ENCODE data around the gene GRID2. TPM values are rescaled to one million over a fixed set of nuclear protein-coding genes. Genes with fewer than 3 reads are reported as not detected.

Gene GRID2
- polyA plus RNA-seq, 4 donors, result 3.0 to 6.6 (median 4.8) TPM

- DNase-seq (ENCODE audit: low read depth in 4 of 4, low spot score in 2 of 4), result no peak
Observed at GRCh38 chr4:93168053-93168452, 864.3 kb downstream of the GRID2 start.

GRCh38 chr4:93169966-93170365 lies 866.2 kb downstream of the GRID2 start:
- DNase-seq (ENCODE audit: low read depth in 4 of 4, low spot score in 2 of 4), result no peak

GRCh38 chr4:93174598-93174997 lies 870.8 kb downstream of the GRID2 start:
- no peak for DNase-seq (ENCODE audit: low read depth in 4 of 4, low spot score in 2 of 4)

GRCh38 chr4:93178279-93178678 lies 874.5 kb downstream of the GRID2 start:
- no peak for DNase-seq (ENCODE audit: low read depth in 4 of 4, low spot score in 2 of 4)

DNA sequence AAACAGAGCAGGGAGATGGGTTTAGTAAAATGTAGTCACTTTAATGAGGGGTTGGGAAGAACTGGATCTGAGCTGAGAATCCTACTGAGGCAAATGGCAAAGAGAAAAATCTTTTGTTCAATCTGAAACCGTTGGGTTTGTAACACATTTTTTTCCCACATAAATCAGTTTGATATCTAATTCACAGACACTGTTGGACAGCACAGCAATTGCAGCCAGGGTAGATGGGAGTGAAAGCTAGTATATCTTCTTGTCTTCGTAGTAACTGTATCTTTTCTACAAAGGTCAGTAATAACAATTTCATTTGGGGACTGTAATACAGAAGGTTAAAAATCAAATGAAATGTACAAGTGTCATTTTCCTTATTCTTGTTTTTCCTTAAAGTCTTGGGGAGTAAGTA lies 875.3 kb downstream of the GRID2 start:
- DNase-seq (ENCODE audit: low read depth in 4 of 4, low spot score in 2 of 4), result no peak

GRCh38 chr4:93182722-93183121 lies 879.0 kb downstream of the GRID2 start:
- DNase-seq (ENCODE audit: low read depth in 4 of 4, low spot score in 2 of 4), result no peak

DNA sequence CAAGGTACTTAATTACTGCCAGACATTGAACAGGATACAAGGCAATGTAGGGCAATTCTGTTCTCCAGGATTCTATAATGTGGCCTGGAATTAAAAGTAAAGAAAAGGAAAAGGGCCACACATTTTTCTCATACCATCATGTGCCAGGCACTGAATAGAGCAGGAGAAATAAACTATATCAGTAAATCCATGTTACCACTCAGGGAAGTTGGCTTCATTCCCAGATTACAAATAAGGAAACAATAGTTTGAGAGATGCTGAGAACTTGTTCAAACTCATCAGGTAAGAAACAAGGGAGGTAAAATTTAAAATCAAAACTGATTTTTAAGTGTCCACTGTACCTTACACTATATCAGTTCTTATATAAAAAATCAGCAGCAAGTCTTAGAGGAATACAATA lies 879.8 kb downstream of the GRID2 start:
- no peak for DNase-seq (ENCODE audit: low read depth in 4 of 4, low spot score in 2 of 4)

- DNase-seq (ENCODE audit: low read depth in 4 of 4, low spot score in 2 of 4), result peak in 2 of 4 donors; percentile 21 to 33
Observed at GRCh38 chr4:93184053-93184452, 880.3 kb downstream of the GRID2 start.

GRCh38 chr4:93186846-93187245 lies 883.1 kb downstream of the GRID2 start:
- no peak for DNase-seq (ENCODE audit: low read depth in 4 of 4, low spot score in 2 of 4)

- no peak for DNase-seq (ENCODE audit: low read depth in 4 of 4, low spot score in 2 of 4)
Observed at GRCh38 chr4:93187466-93187865, 883.7 kb downstream of the GRID2 start.

DNA sequence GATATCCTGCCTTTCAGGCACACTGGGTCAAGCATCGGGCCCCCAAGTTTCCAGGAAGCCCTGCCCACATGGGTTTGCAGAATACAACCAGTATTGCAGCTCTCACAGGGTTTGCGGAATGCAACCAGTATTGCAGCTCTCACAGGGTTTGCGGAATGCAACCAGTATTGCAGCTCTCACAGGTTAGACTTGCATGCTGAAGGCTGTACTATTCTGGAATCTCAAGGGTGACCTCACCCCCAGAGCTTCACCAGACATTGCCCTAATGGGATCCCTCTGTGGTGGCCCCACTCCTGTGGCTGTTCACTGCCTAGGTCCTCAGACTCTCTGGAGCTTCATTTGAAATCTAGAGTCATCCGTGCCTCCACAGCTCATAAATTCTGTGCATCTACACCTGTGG lies 884.1 kb downstream of the GRID2 start:
- DNase-seq (ENCODE audit: low read depth in 4 of 4, low spot score in 2 of 4), result no peak

GRCh38 chr4:93199492-93199891 lies 895.7 kb downstream of the GRID2 start:
- DNase-seq (ENCODE audit: low read depth in 4 of 4, low spot score in 2 of 4), result peak in 3 of 4 donors; percentile 15 to 31 (median 28)

DNA sequence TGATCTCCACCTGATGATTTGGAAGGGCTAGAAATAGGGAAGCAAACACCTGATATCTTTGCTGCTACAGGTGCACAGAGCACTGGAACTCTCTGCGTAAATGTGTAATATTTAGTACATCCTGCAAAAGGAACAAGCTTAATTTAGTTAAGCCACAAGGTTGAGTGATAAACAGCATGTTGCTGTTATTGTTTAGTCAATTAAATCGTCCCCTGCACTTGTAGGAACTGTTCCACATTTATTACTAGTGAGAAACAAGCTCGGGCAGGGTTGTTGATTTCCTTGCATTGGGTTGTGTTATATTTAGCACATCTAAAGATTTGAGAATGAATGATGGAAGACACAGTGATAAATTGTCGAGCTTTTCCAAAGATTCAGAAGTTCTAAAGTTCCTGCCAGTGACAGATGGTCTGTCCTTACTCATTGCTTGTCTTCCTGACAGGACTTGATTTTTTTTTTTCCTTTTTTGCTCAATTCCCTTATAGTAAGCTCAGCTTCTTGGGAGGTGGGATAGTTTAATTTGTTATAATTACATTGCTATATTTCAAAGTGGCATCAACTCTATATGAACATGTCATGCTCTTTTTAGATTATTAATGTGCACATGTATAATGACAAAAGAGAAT lies 897.8 kb downstream of the GRID2 start:
- DNase-seq (ENCODE audit: low read depth in 4 of 4, low spot score in 2 of 4), result no peak

- DNase-seq (ENCODE audit: low read depth in 4 of 4, low spot score in 2 of 4), result no peak
Observed at GRCh38 chr4:93203708-93204107, 899.9 kb downstream of the GRID2 start.

DNA sequence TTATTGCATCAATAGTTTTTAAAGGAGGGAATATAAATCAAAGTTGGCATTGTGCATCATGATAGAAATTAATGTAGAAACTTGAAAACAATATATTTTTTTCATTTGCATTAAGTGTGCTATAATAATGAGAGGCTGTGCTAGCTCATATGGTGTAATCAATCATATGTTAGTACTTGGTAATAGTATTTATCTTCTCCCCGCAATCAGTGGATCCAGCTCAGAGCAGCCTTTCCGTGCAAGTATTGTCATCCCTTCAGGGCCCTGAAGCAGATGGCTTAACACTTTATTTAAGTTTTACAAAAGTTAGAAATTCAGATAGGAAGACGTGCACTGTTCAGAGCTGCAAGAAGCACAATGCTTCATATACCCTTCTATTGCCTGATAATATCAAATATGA lies 908.5 kb downstream of the GRID2 start:
- DNase-seq (ENCODE audit: low read depth in 4 of 4, low spot score in 2 of 4), result no peak

- DNase-seq (ENCODE audit: low read depth in 4 of 4, low spot score in 2 of 4), result no peak
Observed at GRCh38 chr4:93216646-93217045, 912.9 kb downstream of the GRID2 start.

GRCh38 chr4:93217431-93217830 lies 913.7 kb downstream of the GRID2 start:
- no peak for DNase-seq (ENCODE audit: low read depth in 4 of 4, low spot score in 2 of 4)

- DNase-seq (ENCODE audit: low read depth in 4 of 4, low spot score in 2 of 4), result no peak
Observed at GRCh38 chr4:93221771-93222170, 918.0 kb downstream of the GRID2 start.

GRCh38 chr4:93228021-93228420 lies 924.3 kb downstream of the GRID2 start:
- no peak for DNase-seq (ENCODE audit: low read depth in 4 of 4, low spot score in 2 of 4)

- DNase-seq (ENCODE audit: low read depth in 4 of 4, low spot score in 2 of 4), result no peak
Observed at GRCh38 chr4:93232883-93233282, 929.1 kb downstream of the GRID2 start.

GRCh38 chr4:93237521-93237920 lies 933.8 kb downstream of the GRID2 start:
- no peak for DNase-seq (ENCODE audit: low read depth in 4 of 4, low spot score in 2 of 4)

GRCh38 chr4:93243262-93243661 lies 939.5 kb downstream of the GRID2 start:
- DNase-seq (ENCODE audit: low read depth in 4 of 4, low spot score in 2 of 4), result no peak

GRCh38 chr4:93261207-93261606 lies 957.4 kb downstream of the GRID2 start:
- DNase-seq (ENCODE audit: low read depth in 4 of 4, low spot score in 2 of 4), result no peak

Measured in left renal cortex interstitium (tissue), 4 donors.